NCI-H82 treated with DMSO at 0.1 percent for 48 hours (cell line): ENCODE measurements around the gene ADCY9.
A peak's percentile ranks its signal among the peaks of the same experiment; 100 is the strongest.

Experiments used
- DNase-seq: peaks from one replicate; lab custom pipeline; 2025; ENCODE audit not compliant: unreplicated experiment; lab: John Stamatoyannopoulos, UW

ADCY9 gene

GRCh38 chr16:4123616-4124300 lies 7.5 kb upstream of the ADCY9 start:
- peak; percentile 96 for DNase-seq

- DNase-seq = no peak
These were observed 3.9 kb upstream of the ADCY9 start for GRCh38 chr16:4120176-4120575.

GRCh38 chr16:4117250-4117578 lies 972 bp upstream of the ADCY9 start:
- DNase-seq = no peak

GRCh38 chr16:4115949-4116318 lies 308 bp downstream of the ADCY9 start:
- DNase-seq = no peak

GRCh38 chr16:4115209-4115948 lies 863 bp downstream of the ADCY9 start:
- DNase-seq = no peak

- DNase-seq = no peak
These were observed 1.7 kb downstream of the ADCY9 start for GRCh38 chr16:4114257-4115208.

GRCh38 chr16:4113358-4114256 lies 2.6 kb downstream of the ADCY9 start:
- no peak for DNase-seq

- DNase-seq = no peak
These were observed 4.2 kb downstream of the ADCY9 start for GRCh38 chr16:4111748-4112696.

GRCh38 chr16:4110680-4111079 lies 5.6 kb downstream of the ADCY9 start:
- no peak for DNase-seq

- no peak for DNase-seq
These were observed 6.2 kb downstream of the ADCY9 start for GRCh38 chr16:4110065-4110464.

- no peak for DNase-seq
These were observed 6.9 kb downstream of the ADCY9 start for GRCh38 chr16:4109250-4109736.

GRCh38 chr16:4106516-4106915 lies 9.7 kb downstream of the ADCY9 start:
- no peak for DNase-seq

- no peak for DNase-seq
These were observed 10.4 kb downstream of the ADCY9 start for GRCh38 chr16:4105848-4106247.

- no peak for DNase-seq
These were observed 12.5 kb downstream of the ADCY9 start for GRCh38 chr16:4103745-4104144.

- no peak for DNase-seq
These were observed 14.6 kb downstream of the ADCY9 start for GRCh38 chr16:4101421-4102219.

GRCh38 chr16:4098501-4098900 lies 17.7 kb downstream of the ADCY9 start:
- DNase-seq = no peak

GRCh38 chr16:4097826-4098240 lies 18.4 kb downstream of the ADCY9 start:
- no peak for DNase-seq

- no peak for DNase-seq
These were observed 19.7 kb downstream of the ADCY9 start for GRCh38 chr16:4096509-4096908.
